ENCODE results near the gene ADAM12. TPM values are rescaled to one million over a fixed set of nuclear protein-coding genes. Genes with fewer than 3 reads are reported as not detected.
"Not testable (repeated sequence)": the region's sequence is repeated elsewhere in the genome, so short reads cannot be mapped to it uniquely, and the experiment has no call there.

Gene ADAM12
- total and polyA plus RNA-seq, 2 donors from 2014 or later = 0.26 to 3.3 TPM

DNA sequence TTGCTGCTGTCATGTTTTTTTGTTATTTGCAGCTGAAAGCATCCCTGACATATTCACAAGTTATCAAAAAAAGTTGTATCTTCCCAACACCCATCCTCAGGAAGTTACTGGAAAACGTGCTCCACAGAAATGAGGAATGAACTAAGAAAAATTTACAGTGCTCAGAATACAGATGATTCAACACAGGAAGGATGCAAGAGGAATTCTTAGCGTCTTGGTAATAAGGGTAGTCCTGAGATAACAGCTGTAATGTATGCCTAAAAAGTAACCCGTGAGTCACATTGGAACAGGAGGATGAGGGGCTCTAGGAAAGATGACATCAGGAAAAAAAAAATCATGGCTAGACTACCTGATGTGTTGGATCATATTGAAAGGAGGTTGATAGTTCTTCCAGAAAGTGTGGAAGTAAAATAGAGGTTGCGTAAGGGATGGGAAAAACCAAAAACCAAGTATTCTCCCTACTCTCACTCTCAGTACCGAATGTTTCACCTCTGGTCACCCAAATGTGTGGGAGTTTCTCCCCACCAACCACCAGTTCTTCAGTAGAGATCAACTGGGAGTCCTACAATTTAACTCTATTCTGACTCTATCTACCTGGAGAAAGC lies 3.9 kb downstream of the ADAM12 start:
- H3K4me3 ChIP-seq (ENCODE audit: low read length in 3 of 3) = no peak overlapping the region
- no peak overlapping the region for H3K27ac ChIP-seq (ENCODE audit: low read depth in 2 of 2, low read length in 2 of 2)
- DNase-seq (no peak), FAIRE-seq (no peak)
- H3K36me3 ChIP-seq (ENCODE audit: control insufficient read depth in 2 of 3, insufficient read depth in 3 of 3, low read length in 3 of 3) = no peaks in the 10 kb centered on the region
- TF ChIP-seq, protein P1, sequence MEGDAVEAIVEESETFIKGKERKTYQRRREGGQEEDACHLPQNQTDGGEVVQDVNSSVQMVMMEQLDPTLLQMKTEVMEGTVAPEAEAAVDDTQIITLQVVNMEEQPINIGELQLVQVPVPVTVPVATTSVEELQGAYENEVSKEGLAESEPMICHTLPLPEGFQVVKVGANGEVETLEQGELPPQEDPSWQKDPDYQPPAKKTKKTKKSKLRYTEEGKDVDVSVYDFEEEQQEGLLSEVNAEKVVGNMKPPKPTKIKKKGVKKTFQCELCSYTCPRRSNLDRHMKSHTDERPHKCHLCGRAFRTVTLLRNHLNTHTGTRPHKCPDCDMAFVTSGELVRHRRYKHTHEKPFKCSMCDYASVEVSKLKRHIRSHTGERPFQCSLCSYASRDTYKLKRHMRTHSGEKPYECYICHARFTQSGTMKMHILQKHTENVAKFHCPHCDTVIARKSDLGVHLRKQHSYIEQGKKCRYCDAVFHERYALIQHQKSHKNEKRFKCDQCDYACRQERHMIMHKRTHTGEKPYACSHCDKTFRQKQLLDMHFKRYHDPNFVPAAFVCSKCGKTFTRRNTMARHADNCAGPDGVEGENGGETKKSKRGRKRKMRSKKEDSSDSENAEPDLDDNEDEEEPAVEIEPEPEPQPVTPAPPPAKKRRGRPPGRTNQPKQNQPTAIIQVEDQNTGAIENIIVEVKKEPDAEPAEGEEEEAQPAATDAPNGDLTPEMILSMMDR (IDR thresholded peaks at IDR 0.05; ENCODE audit: borderline replicate concordance, extremely low read depth, insufficient read depth) = no peak
- H3K9ac ChIP-seq (ENCODE audit: low read length in 3 of 3) = no peak overlapping the region
- intact Hi-C loops (cut with DNase I) = loop anchor here (10.0 kb wide), 1 partner anchor 400 kb away; no protein-coding TSS in a partner anchor
- H3K27me3 ChIP-seq (ENCODE audit: control insufficient read depth, insufficient read depth, low read length) = no peaks in the 10 kb centered on the region
- peaks cover 0 to 6% (median 0%) of the 10 kb centered on the region in 3 donors for H3K9me3 ChIP-seq (ENCODE audit: control insufficient read depth in 2 of 3, insufficient read depth in 1 of 3, low read length in 3 of 3)
- peaks cover 0 to 2% (median 0%) of the 10 kb centered on the region in 3 donors for H3K4me1 ChIP-seq (ENCODE audit: control insufficient read depth in 2 of 3, insufficient read depth in 2 of 3, low read depth in 1 of 3, low read length in 3 of 3)

DNA sequence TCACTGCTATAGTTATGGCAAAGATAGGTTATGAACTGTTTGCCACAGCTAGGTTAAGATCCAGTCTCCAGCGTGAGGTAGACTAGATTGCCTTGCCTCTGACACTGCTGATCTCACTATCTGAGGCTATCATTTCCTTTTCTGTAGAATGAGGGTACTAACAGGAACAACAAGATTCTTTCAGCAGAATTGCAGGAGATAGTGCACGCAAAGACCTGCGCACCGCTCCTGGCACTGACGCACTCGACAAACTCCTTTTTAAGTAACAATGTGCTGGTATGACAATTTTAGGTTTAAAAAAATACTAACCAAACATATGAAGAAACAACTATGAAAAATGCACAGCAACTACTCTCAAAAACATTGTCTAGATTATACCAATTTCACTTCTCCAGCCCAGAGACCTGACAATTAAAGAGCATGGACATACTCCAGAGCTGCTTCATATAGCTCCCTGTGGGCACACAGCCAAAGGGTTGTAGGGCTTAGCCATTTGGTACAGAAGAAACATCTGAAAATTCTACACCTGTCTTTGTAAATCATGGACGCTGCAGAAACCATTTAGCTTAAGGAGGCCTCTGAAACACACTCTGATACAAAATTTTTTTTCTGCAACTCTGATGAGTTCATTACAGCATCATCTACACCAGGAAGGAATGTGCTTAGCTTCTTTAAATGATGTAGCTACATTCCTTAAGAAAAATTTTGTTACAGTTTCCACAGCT lies 7.8 kb downstream of the ADAM12 start:
- H3K27me3 ChIP-seq (ENCODE audit: control insufficient read depth, insufficient read depth, low read length) = no peaks in the 10 kb centered on the region
- intact Hi-C loops (cut with DNase I) = loop anchor here (10.0 kb wide), 1 partner anchor 396 kb away; no protein-coding TSS in a partner anchor
- no peak for FAIRE-seq

DNA sequence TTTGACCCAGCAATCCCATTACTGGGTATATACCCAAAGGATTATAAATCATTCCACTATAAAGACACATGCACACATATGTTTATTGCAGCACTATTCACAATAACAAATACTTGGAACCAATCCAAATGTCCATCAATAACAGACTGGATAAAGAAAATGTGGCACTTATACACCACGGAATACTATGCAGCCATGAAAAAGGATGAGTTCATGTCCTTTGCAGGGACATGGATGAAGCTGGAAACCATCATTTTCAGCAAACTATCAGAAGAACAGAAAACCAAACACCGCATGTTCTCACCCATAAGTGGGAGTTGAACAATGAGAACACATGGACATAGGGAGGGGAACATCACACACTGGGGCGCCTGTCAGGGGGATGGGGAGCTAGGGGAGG lies 9.1 kb downstream of the ADAM12 start:
- H3K4me3 ChIP-seq (ENCODE audit: low read length in 3 of 3); DNase-seq; FAIRE-seq; H3K9ac ChIP-seq (ENCODE audit: low read length in 3 of 3); H3K4me1 ChIP-seq (ENCODE audit: control insufficient read depth in 2 of 3, insufficient read depth in 2 of 3, low read depth in 1 of 3, low read length in 3 of 3); H3K36me3 ChIP-seq (ENCODE audit: control insufficient read depth in 2 of 3, insufficient read depth in 3 of 3, low read length in 3 of 3); H3K27ac ChIP-seq (ENCODE audit: low read depth in 2 of 2, low read length in 2 of 2); H3K9me3 ChIP-seq (ENCODE audit: control insufficient read depth in 2 of 3, insufficient read depth in 1 of 3, low read length in 3 of 3); H3K27me3 ChIP-seq (ENCODE audit: control insufficient read depth, insufficient read depth, low read length); intact Hi-C loops (cut with DNase I): not testable (repeated sequence)

More for the DNA sequence above, 7.8 kb downstream of the ADAM12 start:
- H3K27ac ChIP-seq (ENCODE audit: low read depth in 2 of 2, low read length in 2 of 2) = no peak overlapping the region
- TF ChIP-seq, protein P1 (IDR thresholded peaks at IDR 0.05; ENCODE audit: borderline replicate concordance, extremely low read depth, insufficient read depth) = no peak
- no peak for DNase-seq
- H3K9ac ChIP-seq (ENCODE audit: low read length in 3 of 3) = no peak overlapping the region
- H3K4me3 ChIP-seq (ENCODE audit: low read length in 3 of 3) = no peak overlapping the region
- no peaks in the 10 kb centered on the region for H3K4me1 ChIP-seq (ENCODE audit: control insufficient read depth in 2 of 3, insufficient read depth in 2 of 3, low read depth in 1 of 3, low read length in 3 of 3)
- no peaks in the 10 kb centered on the region for H3K36me3 ChIP-seq (ENCODE audit: control insufficient read depth in 2 of 3, insufficient read depth in 3 of 3, low read length in 3 of 3)
- H3K9me3 ChIP-seq (ENCODE audit: control insufficient read depth in 2 of 3, insufficient read depth in 1 of 3, low read length in 3 of 3) = peaks cover 0 to 6% (median 0%) of the 10 kb centered on the region in 3 donors

DNA sequence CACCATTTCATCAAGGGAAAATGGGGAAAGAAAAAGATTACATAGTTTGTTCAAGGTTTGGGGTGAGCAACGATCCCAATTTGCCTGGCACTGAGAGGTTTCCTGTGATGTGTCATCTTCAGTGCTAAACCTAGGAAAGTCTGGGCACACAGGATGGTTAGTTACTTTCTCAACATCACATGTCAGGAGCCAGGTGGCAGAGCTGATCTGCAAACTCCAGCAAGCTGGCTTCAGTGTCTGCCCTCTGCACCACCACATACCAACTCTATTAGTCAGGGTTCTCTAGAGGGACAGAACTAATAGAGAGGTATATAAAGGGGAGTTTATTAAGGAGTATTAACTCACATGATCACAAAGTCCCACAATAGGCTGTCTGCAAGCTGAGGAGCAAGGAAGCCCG lies 11.3 kb downstream of the ADAM12 start:
- FAIRE-seq = no peak
- no peaks in the 10 kb centered on the region for H3K36me3 ChIP-seq (ENCODE audit: control insufficient read depth in 2 of 3, insufficient read depth in 3 of 3, low read length in 3 of 3)
- no peaks in the 10 kb centered on the region for H3K27me3 ChIP-seq (ENCODE audit: control insufficient read depth, insufficient read depth, low read length)
- no peak overlapping the region for H3K4me3 ChIP-seq (ENCODE audit: low read length in 3 of 3)
- TF ChIP-seq, protein P1 (IDR thresholded peaks at IDR 0.05; ENCODE audit: borderline replicate concordance, extremely low read depth, insufficient read depth) = no peak
- no peaks in the 10 kb centered on the region for H3K9me3 ChIP-seq (ENCODE audit: control insufficient read depth in 2 of 3, insufficient read depth in 1 of 3, low read length in 3 of 3)
- intact Hi-C loops (cut with DNase I) = no loop called here
- H3K4me1 ChIP-seq (ENCODE audit: control insufficient read depth in 2 of 3, insufficient read depth in 2 of 3, low read depth in 1 of 3, low read length in 3 of 3) = no peaks in the 10 kb centered on the region
- DNase-seq = no peak
- H3K9ac ChIP-seq (ENCODE audit: low read length in 3 of 3) = no peak overlapping the region
- H3K27ac ChIP-seq (ENCODE audit: low read depth in 2 of 2, low read length in 2 of 2) = no peak overlapping the region
